Measurements from ENCODE around the gene ALPI. TPM values are rescaled to one million over a fixed set of nuclear protein-coding genes. Genes with fewer than 3 reads are reported as not detected.

ALPI gene
- total and polyA plus RNA-seq, 9 of the 15 experiments (the other 6 are each of a cell fraction or from before 2014, with no cell fraction given): not detected

DNA sequence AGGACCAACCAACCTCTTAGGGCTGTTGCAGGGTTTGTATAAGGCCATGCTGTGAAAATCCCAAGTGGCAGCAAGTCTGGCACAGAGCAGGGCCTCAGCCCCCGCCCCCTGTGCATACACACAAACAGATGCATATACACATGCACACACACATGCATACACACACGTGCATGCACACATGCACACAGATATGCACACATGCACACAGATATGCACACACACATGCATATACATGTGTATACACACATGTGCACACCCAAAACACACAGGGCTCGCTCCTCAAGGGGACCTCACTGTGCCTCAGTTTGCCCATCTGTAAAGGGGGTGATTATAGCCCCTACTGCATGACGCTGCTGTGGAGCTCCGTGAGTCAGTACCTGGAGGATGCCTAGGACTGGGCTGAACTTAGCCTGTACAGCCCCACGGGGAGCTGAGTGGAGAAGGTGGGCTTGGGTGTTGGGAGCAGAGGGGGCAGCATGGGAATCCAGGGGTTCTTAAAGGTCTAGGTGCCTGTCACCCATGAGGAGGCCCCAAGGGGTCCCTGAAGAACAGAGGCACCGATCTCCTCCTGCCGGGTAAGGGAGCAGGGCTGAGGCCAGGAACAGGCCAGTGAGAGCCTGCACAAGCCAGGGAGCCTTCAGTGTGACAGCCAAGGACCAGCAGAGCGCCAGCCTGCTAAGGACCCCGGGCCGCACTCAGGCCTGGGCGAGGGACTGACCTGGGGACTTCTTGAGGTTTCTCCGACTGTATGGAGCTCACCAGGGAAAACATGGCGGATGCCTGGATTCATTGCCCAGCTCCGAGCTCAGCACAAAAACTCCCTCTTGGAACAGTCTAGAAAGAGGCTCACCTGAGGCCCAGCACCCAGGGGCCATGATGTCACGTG is 24.0 kb upstream of the ALPI start:
- Histone ChIP-seq H3K9me1 (ENCODE audit: control insufficient read depth, insufficient read depth, low read length) (no peaks in the 10 kb centered on the region), H3K27me3 (ENCODE audit: control insufficient read depth in 2 of 2, insufficient read depth in 2 of 2, low read length in 2 of 2) (peaks cover 0 to 27% of the 10 kb centered on the region in 2 experiments; a peak in 3 of 5 replicates), H3K9ac (ENCODE audit: insufficient read depth in 1 of 2, low read depth in 2 of 2, low read length in 2 of 2) (no peak overlapping the region), H3K36me3 (ENCODE audit: control insufficient read depth, insufficient read depth, low read length) (no peaks in the 10 kb centered on the region), H3K4me2 (ENCODE audit: insufficient read depth, low read length) (no peak overlapping the region), H3K27ac (ENCODE audit: extremely low read depth, low read depth, low read length) (no peak overlapping the region), H2AFZ (ENCODE audit: low read depth, low read length) (no peak overlapping the region), H3K79me2 (ENCODE audit: control insufficient read depth, insufficient read depth, low read length) (no peaks in the 10 kb centered on the region), H3K4me3 (no peak overlapping the region), H3K9me3 (replicated peaks; ENCODE audit: control insufficient read depth, insufficient read depth, low read depth, low read length) (no peaks in the 10 kb centered on the region), H3K4me1 (replicated peaks in 1 of 2; ENCODE audit: control insufficient read depth in 2 of 2, insufficient read depth in 2 of 2, low read length in 2 of 2) (peaks cover 0 to 10% of the 10 kb centered on the region in 2 experiments; a peak in 1 of 5 replicates), H4K20me1 (replicated peaks; ENCODE audit: control insufficient read depth, insufficient read depth, low read length) (no peaks in the 10 kb centered on the region)
- POLR2A ChIA-PET: interaction anchor here (0.7 kb wide), 1 partner anchor 889 kb away, joined by 4 read pairs; no protein-coding TSS in a partner anchor
- intact Hi-C loops (cut with micrococcal nuclease) (loop anchor here (10.0 kb wide), 1 partner anchor 287 kb away; no protein-coding TSS in a partner anchor), in situ Hi-C loops (cut with MboI) (no loop called here)
- ATAC-seq (peak; percentile 19; the same call in 1 of the 3 replicates), FAIRE-seq (no peak), DNase-seq (ENCODE audit: extremely low read depth in 1 of 4, low spot score in 3 of 4) (no peak)
- BruUV-seq (replicated peaks): no TSS peak
- TF ChIP-seq ARNT (IDR thresholded peaks at IDR 0.05) (no peak), ARID2 (IDR thresholded peaks at IDR 0.05) (no peak), ZFPM2 (CRISPR knock-in tag; IDR thresholded peaks at IDR 0.05) (no peak), NFE2L1 (tag; IDR thresholded peaks at IDR 0.05; ENCODE audit: borderline replicate concordance, low read depth) (no peak), ZNF431 (CRISPR knock-in tag; IDR thresholded peaks at IDR 0.05) (no peak), ZNF449 (CRISPR knock-in tag; IDR thresholded peaks at IDR 0.05) (no peak), MCM7 (IDR thresholded peaks at IDR 0.05) (no peak), CHCHD3 (CRISPR knock-in tag; IDR thresholded peaks at IDR 0.05) (no peak), CBX1 (IDR thresholded peaks at IDR 0.05; ENCODE audit: low read depth) (no peak), CHD4 (IDR thresholded peaks at IDR 0.05; ENCODE audit: insufficient read depth, insufficient replicate concordance, low read depth, low read length, poor library complexity, severe bottlenecking) (no peak), TGIF2 (CRISPR knock-in tag; IDR thresholded peaks at IDR 0.05) (no peak), ZNF76 (CRISPR knock-in tag; IDR thresholded peaks at IDR 0.05; ENCODE audit: borderline replicate concordance) (no peak), POU5F1 (IDR thresholded peaks at IDR 0.05; ENCODE audit: borderline replicate concordance, low read depth, low read length, partially characterized antibody) (no peak), CTBP1 (IDR thresholded peaks at IDR 0.05; ENCODE audit: borderline replicate concordance) (no peak), KDM1A (IDR thresholded peaks at IDR 0.05) (no peak), POLR3G (IDR thresholded peaks at IDR 0.05; ENCODE audit: extremely low read depth, insufficient read length, insufficient replicate concordance) (no peak), ZNF3 (CRISPR knock-in tag; IDR thresholded peaks at IDR 0.05) (no peak)
- TF ChIP-seq, protein P1, sequence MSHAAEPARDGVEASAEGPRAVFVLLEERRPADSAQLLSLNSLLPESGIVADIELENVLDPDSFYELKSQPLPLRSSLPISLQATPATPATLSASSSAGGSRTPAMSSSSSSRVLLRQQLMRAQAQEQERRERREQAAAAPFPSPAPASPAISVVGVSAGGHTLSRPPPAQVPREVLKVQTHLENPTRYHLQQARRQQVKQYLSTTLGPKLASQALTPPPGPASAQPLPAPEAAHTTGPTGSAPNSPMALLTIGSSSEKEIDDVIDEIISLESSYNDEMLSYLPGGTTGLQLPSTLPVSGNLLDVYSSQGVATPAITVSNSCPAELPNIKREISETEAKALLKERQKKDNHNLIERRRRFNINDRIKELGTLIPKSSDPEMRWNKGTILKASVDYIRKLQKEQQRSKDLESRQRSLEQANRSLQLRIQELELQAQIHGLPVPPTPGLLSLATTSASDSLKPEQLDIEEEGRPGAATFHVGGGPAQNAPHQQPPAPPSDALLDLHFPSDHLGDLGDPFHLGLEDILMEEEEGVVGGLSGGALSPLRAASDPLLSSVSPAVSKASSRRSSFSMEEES (CRISPR knock-in tag; IDR thresholded peaks at IDR 0.05): no peak
- TF ChIP-seq, protein P2, sequence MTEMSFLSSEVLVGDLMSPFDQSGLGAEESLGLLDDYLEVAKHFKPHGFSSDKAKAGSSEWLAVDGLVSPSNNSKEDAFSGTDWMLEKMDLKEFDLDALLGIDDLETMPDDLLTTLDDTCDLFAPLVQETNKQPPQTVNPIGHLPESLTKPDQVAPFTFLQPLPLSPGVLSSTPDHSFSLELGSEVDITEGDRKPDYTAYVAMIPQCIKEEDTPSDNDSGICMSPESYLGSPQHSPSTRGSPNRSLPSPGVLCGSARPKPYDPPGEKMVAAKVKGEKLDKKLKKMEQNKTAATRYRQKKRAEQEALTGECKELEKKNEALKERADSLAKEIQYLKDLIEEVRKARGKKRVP (CRISPR knock-in tag; IDR thresholded peaks at IDR 0.05): no peak
- CTCF ChIA-PET (ENCODE audit: low intra/inter-chr PET ratio): no interaction called here
- WGBS (ENCODE audit: insufficient coverage, low coverage, missing lambda C conversion rate): 12% methylated on average over 4 of the region's 16 CpGs

Data from K562 (cell line).